ENCODE measurements around the gene G3BP1. TPM values are rescaled to one million over a fixed set of nuclear protein-coding genes. Genes with fewer than 3 reads are reported as not detected.
"Not testable (repeated sequence)": the region's sequence is repeated elsewhere in the genome, so short reads cannot be mapped to it uniquely, and the experiment has no call there.

The G3BP1 gene
- total RNA-seq (144 TPM), polyA plus RNA-seq (48.2 TPM)
- long read RNA-seq, donor 1, full-length matches to known transcripts = 6 of 23 reads
- long read RNA-seq, donor 1, partial matches to known transcripts = 17 of 23 reads
- long read RNA-seq, donor 1, other reads (novel, unspliced or antisense) = 0 of 23 reads
- long read RNA-seq, donor 2 = 0 reads
- long read RNA-seq, donor 3, full-length matches to known transcripts = 47 of 47 reads
- long read RNA-seq, donor 3, partial matches to known transcripts = 0 of 47 reads
- long read RNA-seq, donor 3, other reads (novel, unspliced or antisense) = 0 of 47 reads
- long read RNA-seq, donor 4, full-length matches to known transcripts = 18 of 18 reads
- long read RNA-seq, donor 4, partial matches to known transcripts = 0 of 18 reads
- long read RNA-seq, donor 4, other reads (novel, unspliced or antisense) = 0 of 18 reads
- long read RNA-seq, donor 5, full-length matches to known transcripts = 48 of 66 reads
- long read RNA-seq, donor 5, partial matches to known transcripts = 18 of 66 reads
- long read RNA-seq, donor 5, other reads (novel, unspliced or antisense) = 0 of 66 reads
- long read RNA-seq, donor 6, full-length matches to known transcripts = 41 of 47 reads
- long read RNA-seq, donor 6, partial matches to known transcripts = 6 of 47 reads
- long read RNA-seq, donor 6, other reads (novel, unspliced or antisense) = 0 of 47 reads
- long read RNA-seq, donor 7, full-length matches to known transcripts = 34 of 39 reads
- long read RNA-seq, donor 7, partial matches to known transcripts = 5 of 39 reads
- long read RNA-seq, donor 7, other reads (novel, unspliced or antisense) = 0 of 39 reads
- long read RNA-seq, donor 8, full-length matches to known transcripts = 17 of 17 reads
- long read RNA-seq, donor 8, partial matches to known transcripts = 0 of 17 reads
- long read RNA-seq, donor 8, other reads (novel, unspliced or antisense) = 0 of 17 reads
- long read RNA-seq, donor 9, full-length matches to known transcripts = 25 of 25 reads
- long read RNA-seq, donor 9, partial matches to known transcripts = 0 of 25 reads
- long read RNA-seq, donor 9, other reads (novel, unspliced or antisense) = 0 of 25 reads
- long read RNA-seq, donor 10, full-length matches to known transcripts = 20 of 31 reads
- long read RNA-seq, donor 10, partial matches to known transcripts = 11 of 31 reads
- long read RNA-seq, donor 10, other reads (novel, unspliced or antisense) = 0 of 31 reads

DNA sequence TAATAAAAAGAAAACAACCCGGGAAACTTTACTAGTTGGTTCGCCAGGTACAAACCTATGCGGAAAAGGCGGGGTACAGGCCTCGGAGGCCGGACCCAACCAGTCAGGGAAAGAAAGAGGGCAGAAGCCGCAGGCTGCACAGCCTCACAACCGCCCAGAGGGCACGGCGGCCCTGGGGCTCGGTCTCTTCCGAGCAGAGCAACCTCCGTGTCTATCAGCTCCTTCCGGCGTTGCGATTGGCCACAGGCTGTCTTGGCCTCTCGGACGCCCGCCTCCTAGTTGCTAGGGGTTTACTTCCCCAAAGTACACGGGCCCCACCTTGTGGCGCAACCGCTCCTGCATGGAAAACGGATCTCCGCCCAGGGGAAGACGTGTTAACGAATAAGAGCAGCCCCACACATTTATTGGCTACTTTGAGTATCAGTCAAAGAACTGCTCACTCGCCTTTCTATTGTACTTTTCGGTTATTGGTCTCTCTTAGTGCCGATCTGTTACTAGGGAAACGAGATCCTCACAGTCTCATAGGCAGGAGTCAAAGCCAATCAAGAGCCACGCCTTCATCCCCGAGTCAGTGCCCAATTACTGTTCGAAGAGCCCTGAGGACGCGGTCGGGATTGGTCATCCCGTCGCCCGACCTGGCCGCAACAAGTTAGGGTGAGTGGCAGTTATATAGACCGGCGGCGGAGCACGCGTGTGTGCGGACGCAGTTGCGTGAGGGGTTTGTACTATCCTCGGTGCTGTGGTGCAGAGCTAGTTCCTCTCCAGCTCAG is at the start of gene G3BP1:
TSS of gene G3BP1 (plus strand) at position 696 of the 770 bp plus-strand sequence. CDS start 14,667 bp downstream, outside the sequence.
- peaks cover 12 to 16% of the 10 kb centered on the region in 2 donors for H3K4me1 ChIP-seq (ENCODE audit: control insufficient read depth in 2 of 2, insufficient read depth in 2 of 2, low read length in 2 of 2)

DNA sequence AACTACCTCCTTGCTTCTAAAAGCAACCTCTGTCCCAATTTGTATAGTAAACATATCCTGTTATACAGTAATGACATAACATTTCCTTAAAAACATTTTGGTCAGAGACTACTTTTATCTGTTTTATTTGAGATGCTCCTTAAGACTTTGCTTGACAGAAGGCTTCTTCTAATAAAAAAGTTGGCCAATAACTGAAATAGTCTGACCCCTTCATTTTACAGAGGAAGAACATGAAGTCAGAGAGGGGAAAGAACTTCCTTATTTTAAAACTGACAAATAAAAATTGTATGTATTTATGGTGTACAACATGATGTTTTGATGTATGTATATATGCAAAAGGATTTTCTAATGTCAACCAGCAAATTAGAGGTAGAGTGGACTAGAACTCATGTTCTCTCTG is 49.2 kb upstream of the G3BP1 start:
- no peaks in the 10 kb centered on the region for H3K36me3 ChIP-seq (ENCODE audit: control insufficient read depth in 2 of 2, insufficient read depth in 2 of 2, low read length in 1 of 2)
- H3K4me1 ChIP-seq (ENCODE audit: control insufficient read depth in 2 of 2, insufficient read depth in 2 of 2, low read length in 2 of 2) = no peaks in the 10 kb centered on the region
- no peaks in the 10 kb centered on the region for H3K9me3 ChIP-seq (ENCODE audit: control insufficient read depth in 2 of 2, insufficient read depth in 1 of 2, low read length in 1 of 2)
- no peaks in the 10 kb centered on the region for H3K27me3 ChIP-seq (ENCODE audit: control insufficient read depth in 2 of 2, insufficient read depth in 1 of 2, low read length in 1 of 2)
- no peak for DNase-seq (ENCODE audit: low read depth in 6 of 9, low spot score in 9 of 9)
- no peak overlapping the region for H3K27ac ChIP-seq (ENCODE audit: low read depth in 1 of 2, low read length in 1 of 2)
- no peak overlapping the region for H3K4me3 ChIP-seq (ENCODE audit: low read length in 2 of 2)

More for the DNA sequence above, at the start of gene G3BP1:
- Histone ChIP-seq H3K4me3 (ENCODE audit: low read length in 2 of 2) (peak within 1 kb of the TSS; percentile 76 to 94), H3K27ac (ENCODE audit: low read depth in 1 of 2, low read length in 1 of 2) (peak within 1 kb of the TSS; percentile 96 to 99), H3K9me3 (ENCODE audit: control insufficient read depth in 2 of 2, insufficient read depth in 1 of 2, low read length in 1 of 2) (no peaks in the 10 kb centered on the region), H3K36me3 (ENCODE audit: control insufficient read depth in 2 of 2, insufficient read depth in 2 of 2, low read length in 1 of 2) (no peaks in the 10 kb centered on the region), H3K27me3 (ENCODE audit: control insufficient read depth in 2 of 2, insufficient read depth in 1 of 2, low read length in 1 of 2) (no peaks in the 10 kb centered on the region)
- peak; percentile 99 to 100 (median 100) for DNase-seq (ENCODE audit: low read depth in 6 of 9, low spot score in 9 of 9)
- under 1% methylated on average over 49 of the region's 49 CpGs for WGBS

DNA sequence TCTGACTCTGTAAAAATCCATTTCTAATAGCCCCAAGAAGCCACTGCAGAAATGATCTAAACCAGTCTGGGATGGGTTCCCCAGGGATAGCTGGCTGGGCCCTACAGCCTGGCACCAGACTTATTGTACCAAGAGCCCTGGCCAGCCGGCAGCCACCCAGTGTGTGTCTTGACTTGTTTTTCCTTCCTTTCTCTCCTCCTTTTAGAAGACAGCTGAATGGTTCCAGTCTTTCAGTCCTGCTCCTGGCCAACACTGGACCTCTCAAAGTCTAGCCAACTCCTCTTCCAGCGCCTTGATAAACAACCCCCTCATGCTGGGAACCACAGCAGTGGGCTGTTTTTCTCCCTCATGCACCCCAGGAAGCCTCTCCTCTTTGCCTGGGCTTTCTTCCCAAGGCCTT is 47.4 kb upstream of the G3BP1 start:
- no peaks in the 10 kb centered on the region for H3K36me3 ChIP-seq (ENCODE audit: control insufficient read depth in 2 of 2, insufficient read depth in 2 of 2, low read length in 1 of 2)
- DNase-seq (ENCODE audit: low read depth in 6 of 9, low spot score in 9 of 9) = no peak
- H3K9me3 ChIP-seq (ENCODE audit: control insufficient read depth in 2 of 2, insufficient read depth in 1 of 2, low read length in 1 of 2) = no peaks in the 10 kb centered on the region
- no peaks in the 10 kb centered on the region for H3K4me1 ChIP-seq (ENCODE audit: control insufficient read depth in 2 of 2, insufficient read depth in 2 of 2, low read length in 2 of 2)
- H3K27me3 ChIP-seq (ENCODE audit: control insufficient read depth in 2 of 2, insufficient read depth in 1 of 2, low read length in 1 of 2) = no peaks in the 10 kb centered on the region
- WGBS = 97% methylated on average over 2 of the region's 2 CpGs
- H3K4me3 ChIP-seq (ENCODE audit: low read length in 2 of 2) = no peak overlapping the region
- no peak overlapping the region for H3K27ac ChIP-seq (ENCODE audit: low read depth in 1 of 2, low read length in 1 of 2)

DNA sequence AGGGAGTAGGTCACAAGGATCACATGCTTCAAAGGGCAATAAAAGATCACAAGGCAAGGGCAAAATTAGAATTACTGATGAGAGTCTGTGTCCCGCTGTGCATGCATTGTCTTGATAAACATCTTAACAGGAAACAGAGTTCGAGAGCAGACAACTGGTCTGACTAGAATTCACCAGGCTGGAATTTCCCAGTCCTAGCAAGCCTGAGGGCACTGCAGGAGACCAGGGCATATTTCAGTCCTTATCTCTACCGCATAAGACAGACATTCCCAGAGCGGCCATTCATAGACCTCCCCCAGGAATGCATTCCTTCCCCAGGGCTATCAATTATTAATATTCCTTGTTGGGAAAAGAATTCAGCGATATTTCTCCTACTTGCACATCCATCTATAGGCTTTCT is 42.2 kb upstream of the G3BP1 start:
- 83% methylated on average over 5 of the region's 5 CpGs for WGBS
- H3K36me3 ChIP-seq (ENCODE audit: control insufficient read depth in 2 of 2, insufficient read depth in 2 of 2, low read length in 1 of 2); H3K4me3 ChIP-seq (ENCODE audit: low read length in 2 of 2); H3K9me3 ChIP-seq (ENCODE audit: control insufficient read depth in 2 of 2, insufficient read depth in 1 of 2, low read length in 1 of 2); H3K27ac ChIP-seq (ENCODE audit: low read depth in 1 of 2, low read length in 1 of 2); H3K4me1 ChIP-seq (ENCODE audit: control insufficient read depth in 2 of 2, insufficient read depth in 2 of 2, low read length in 2 of 2); DNase-seq (ENCODE audit: low read depth in 6 of 9, low spot score in 9 of 9); H3K27me3 ChIP-seq (ENCODE audit: control insufficient read depth in 2 of 2, insufficient read depth in 1 of 2, low read length in 1 of 2): not testable (repeated sequence)

DNA sequence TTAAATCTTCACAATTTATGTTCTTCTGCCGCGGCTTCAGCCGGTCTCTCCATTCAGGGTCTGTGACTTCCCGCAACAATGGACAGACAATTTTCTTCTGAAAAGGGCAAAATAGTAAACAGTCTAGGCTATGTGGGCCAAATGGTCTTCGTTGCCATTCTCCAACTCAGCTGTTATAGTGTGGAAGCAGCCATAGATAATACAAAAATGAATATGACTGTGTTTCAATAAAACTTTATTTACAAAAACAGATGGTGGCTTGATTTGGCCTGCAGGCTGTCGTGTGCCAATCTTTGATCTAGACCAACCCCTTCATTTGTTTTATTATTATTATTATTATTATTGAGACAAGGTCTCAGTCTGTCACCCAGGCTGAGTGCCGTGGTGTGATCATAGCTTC is 41.4 kb upstream of the G3BP1 start:
- Histone ChIP-seq H3K4me3 (ENCODE audit: low read length in 2 of 2) (no peak overlapping the region), H3K36me3 (ENCODE audit: control insufficient read depth in 2 of 2, insufficient read depth in 2 of 2, low read length in 1 of 2) (no peaks in the 10 kb centered on the region), H3K9me3 (ENCODE audit: control insufficient read depth in 2 of 2, insufficient read depth in 1 of 2, low read length in 1 of 2) (no peaks in the 10 kb centered on the region), H3K27ac (ENCODE audit: low read depth in 1 of 2, low read length in 1 of 2) (no peak overlapping the region), H3K4me1 (ENCODE audit: control insufficient read depth in 2 of 2, insufficient read depth in 2 of 2, low read length in 2 of 2) (no peaks in the 10 kb centered on the region), H3K27me3 (ENCODE audit: control insufficient read depth in 2 of 2, insufficient read depth in 1 of 2, low read length in 1 of 2) (no peaks in the 10 kb centered on the region)
- 90% methylated on average over 7 of the region's 7 CpGs for WGBS
- no peak for DNase-seq (ENCODE audit: low read depth in 6 of 9, low spot score in 9 of 9)

DNA sequence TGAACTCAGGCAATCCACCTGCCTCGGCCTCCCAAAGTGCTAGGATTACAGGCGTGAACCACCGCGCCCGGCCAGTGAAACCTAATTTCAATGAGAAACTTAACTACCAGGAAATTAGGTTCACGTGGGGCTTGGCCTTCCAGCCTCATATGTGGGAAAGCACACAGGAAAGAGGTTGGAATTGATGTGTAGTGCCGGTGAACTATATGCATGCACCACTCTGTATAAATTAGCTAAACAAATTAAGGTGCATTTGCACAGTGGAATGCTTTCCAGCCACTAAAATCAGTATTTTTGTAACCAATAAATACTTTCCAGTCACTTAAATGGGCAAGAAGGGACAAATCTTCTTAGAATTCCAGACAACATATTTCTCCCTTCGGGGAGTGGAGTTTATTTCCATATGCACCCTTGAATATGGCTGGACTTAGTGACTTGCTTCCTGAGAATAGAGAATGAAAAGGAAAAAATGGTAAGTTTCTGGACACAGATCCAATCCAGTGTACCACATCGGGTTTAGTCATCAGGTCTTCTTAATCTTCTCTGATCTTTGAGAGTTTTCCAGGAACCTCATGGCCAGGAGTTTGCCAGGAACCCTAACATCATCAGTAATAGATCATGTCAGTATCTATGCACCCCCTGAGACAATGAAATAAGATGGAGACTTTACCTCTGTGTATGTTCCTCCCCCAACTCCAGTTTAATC is 38.2 kb upstream of the G3BP1 start:
- H3K27ac ChIP-seq (ENCODE audit: low read depth in 1 of 2, low read length in 1 of 2) = no peak overlapping the region
- no peaks in the 10 kb centered on the region for H3K9me3 ChIP-seq (ENCODE audit: control insufficient read depth in 2 of 2, insufficient read depth in 1 of 2, low read length in 1 of 2)
- H3K4me1 ChIP-seq (ENCODE audit: control insufficient read depth in 2 of 2, insufficient read depth in 2 of 2, low read length in 2 of 2) = no peaks in the 10 kb centered on the region
- no peak overlapping the region for H3K4me3 ChIP-seq (ENCODE audit: low read length in 2 of 2)
- no peaks in the 10 kb centered on the region for H3K27me3 ChIP-seq (ENCODE audit: control insufficient read depth in 2 of 2, insufficient read depth in 1 of 2, low read length in 1 of 2)
- 98% methylated on average over 9 of the region's 9 CpGs for WGBS
- DNase-seq (ENCODE audit: low read depth in 6 of 9, low spot score in 9 of 9) = no peak
- no peaks in the 10 kb centered on the region for H3K36me3 ChIP-seq (ENCODE audit: control insufficient read depth in 2 of 2, insufficient read depth in 2 of 2, low read length in 1 of 2)

DNA sequence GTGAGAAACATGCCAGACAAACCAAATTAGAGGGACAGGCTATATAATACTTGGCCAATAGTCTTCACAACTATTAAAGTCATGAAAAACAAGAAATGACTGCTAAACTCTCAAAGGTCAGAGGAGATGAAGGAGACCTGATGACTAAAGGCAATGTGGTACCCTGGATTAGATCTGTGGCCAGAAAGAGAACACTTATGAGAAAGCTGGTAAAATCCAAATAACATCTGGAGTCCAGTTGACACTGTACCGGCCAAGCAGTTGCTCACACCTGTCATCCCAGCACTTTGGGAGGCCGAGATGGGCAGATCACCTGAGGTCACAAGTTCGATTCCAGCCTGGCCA is 37.7 kb upstream of the G3BP1 start:
- H3K27ac ChIP-seq (ENCODE audit: low read depth in 1 of 2, low read length in 1 of 2) = no peak overlapping the region
- 98% methylated on average over 3 of the region's 3 CpGs for WGBS
- no peak for DNase-seq (ENCODE audit: low read depth in 6 of 9, low spot score in 9 of 9)

DNA sequence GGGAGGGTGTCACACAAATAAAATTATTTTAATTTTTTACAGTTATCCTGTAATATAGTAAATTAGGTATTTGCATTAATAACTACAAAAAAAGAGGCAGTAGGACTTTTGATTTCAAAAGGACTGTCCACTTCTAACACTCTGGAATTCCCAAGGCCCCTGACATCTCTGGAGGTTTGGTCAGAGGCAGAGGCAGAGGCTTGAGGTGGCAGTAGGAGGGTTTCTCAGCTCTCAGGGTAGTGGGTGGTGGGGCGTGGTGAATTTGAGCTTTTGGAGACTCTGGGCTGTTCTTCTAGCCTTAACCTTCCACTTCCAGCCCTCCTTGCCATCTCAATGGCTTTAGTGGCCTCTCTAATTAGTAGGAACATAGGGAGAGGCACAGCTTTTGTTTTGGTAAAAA is 36.1 kb upstream of the G3BP1 start:
- H3K27ac ChIP-seq (ENCODE audit: low read depth in 1 of 2, low read length in 1 of 2) = no peak overlapping the region
- no peaks in the 10 kb centered on the region for H3K36me3 ChIP-seq (ENCODE audit: control insufficient read depth in 2 of 2, insufficient read depth in 2 of 2, low read length in 1 of 2)
- peaks cover 0 to 4% of the 10 kb centered on the region in 2 donors for H3K9me3 ChIP-seq (ENCODE audit: control insufficient read depth in 2 of 2, insufficient read depth in 1 of 2, low read length in 1 of 2)
- DNase-seq (ENCODE audit: low read depth in 6 of 9, low spot score in 9 of 9) = no peak
- H3K4me1 ChIP-seq (ENCODE audit: control insufficient read depth in 2 of 2, insufficient read depth in 2 of 2, low read length in 2 of 2) = peaks cover under 1 to 3% of the 10 kb centered on the region in 2 donors
- WGBS = 100% methylated on average over 1 of the region's 1 CpG
- no peak overlapping the region for H3K4me3 ChIP-seq (ENCODE audit: low read length in 2 of 2)
- H3K27me3 ChIP-seq (ENCODE audit: control insufficient read depth in 2 of 2, insufficient read depth in 1 of 2, low read length in 1 of 2) = no peaks in the 10 kb centered on the region

More for the DNA sequence above, 37.7 kb upstream of the G3BP1 start:
- no peaks in the 10 kb centered on the region for H3K36me3 ChIP-seq (ENCODE audit: control insufficient read depth in 2 of 2, insufficient read depth in 2 of 2, low read length in 1 of 2)
- no peaks in the 10 kb centered on the region for H3K4me1 ChIP-seq (ENCODE audit: control insufficient read depth in 2 of 2, insufficient read depth in 2 of 2, low read length in 2 of 2)
- H3K9me3 ChIP-seq (ENCODE audit: control insufficient read depth in 2 of 2, insufficient read depth in 1 of 2, low read length in 1 of 2) = no peaks in the 10 kb centered on the region
- H3K4me3 ChIP-seq (ENCODE audit: low read length in 2 of 2) = no peak overlapping the region
- H3K27me3 ChIP-seq (ENCODE audit: control insufficient read depth in 2 of 2, insufficient read depth in 1 of 2, low read length in 1 of 2) = no peaks in the 10 kb centered on the region
